ENCODE results near the gene PNKP. TPM values are rescaled to one million over a fixed set of nuclear protein-coding genes. Genes with fewer than 3 reads are reported as not detected.
A peak's percentile ranks its signal among the peaks of the same experiment; 100 is the strongest.

The PNKP gene
- total RNA-seq, 1 experiment from 2014 or later = 63.0 TPM

GRCh38 chr19:49890349-49891311 is 23.3 kb upstream of the PNKP start:
- no peak for DNase-seq (ENCODE audit: low spot score)

GRCh38 chr19:49889687-49890348 is 22.4 kb upstream of the PNKP start:
- no peak for DNase-seq (ENCODE audit: low spot score)

- no peak for DNase-seq (ENCODE audit: low spot score)
These were observed 21.8 kb upstream of the PNKP start for GRCh38 chr19:49889038-49889686.

GRCh38 chr19:49888510-49888824 is 21.1 kb upstream of the PNKP start:
- DNase-seq (ENCODE audit: low spot score) = no peak

- DNase-seq (ENCODE audit: low spot score) = no peak
These were observed 20.5 kb upstream of the PNKP start for GRCh38 chr19:49887665-49888509.

- DNase-seq (ENCODE audit: low spot score) = no peak
These were observed 19.8 kb upstream of the PNKP start for GRCh38 chr19:49887037-49887664.

GRCh38 chr19:49884760-49885159 is 17.4 kb upstream of the PNKP start:
- no peak for DNase-seq (ENCODE audit: low spot score)

- no peak for DNase-seq (ENCODE audit: low spot score)
These were observed 16.7 kb upstream of the PNKP start for GRCh38 chr19:49884109-49884508.

- no peak for DNase-seq (ENCODE audit: low spot score)
These were observed 15.7 kb upstream of the PNKP start for GRCh38 chr19:49883094-49883493.

GRCh38 chr19:49882643-49883042 is 15.3 kb upstream of the PNKP start:
- no peak for DNase-seq (ENCODE audit: low spot score)

GRCh38 chr19:49881672-49882394 is 14.5 kb upstream of the PNKP start:
- DNase-seq (ENCODE audit: low spot score) = no peak

GRCh38 chr19:49881186-49881585 is 13.8 kb upstream of the PNKP start:
- DNase-seq (ENCODE audit: low spot score) = no peak

- DNase-seq (ENCODE audit: low spot score) = no peak
These were observed 12.9 kb upstream of the PNKP start for GRCh38 chr19:49880162-49880869.

GRCh38 chr19:49879243-49879963 is 12.0 kb upstream of the PNKP start:
- DNase-seq (ENCODE audit: low spot score) = no peak

GRCh38 chr19:49878744-49879070 is 11.3 kb upstream of the PNKP start:
- DNase-seq (ENCODE audit: low spot score) = no peak

GRCh38 chr19:49877879-49878743 is 10.7 kb upstream of the PNKP start:
- peak; percentile 95 for DNase-seq (ENCODE audit: low spot score)

GRCh38 chr19:49877020-49877878 is 9.9 kb upstream of the PNKP start, which contains the start of the genes AKT1S1 and TBC1D17:
Gene AKT1S1, minus strand, starts transcription at chr19:49877355. Its CDS starts 4,060 bp downstream, at chr19:49873295.
Gene TBC1D17, plus strand, starts transcription at chr19:49877702. Its CDS starts 22 bp downstream, at chr19:49877724.
- peak; percentile 100 for DNase-seq (ENCODE audit: low spot score)
